GM23338 (cell line): ENCODE measurements around the gene LRFN4. TPM values are rescaled to one million over a fixed set of nuclear protein-coding genes. Genes with fewer than 3 reads are reported as not detected.

Source experiments
- ATAC-seq: fragments of 200-7000 bp; cut with Tn5 transposase; 3 replicates; pipeline ENCODE4 v1.9.1; 2020
- DNase-seq: peaks from one replicate; pipeline ENCODE4 v3.0.0-alpha.2; 2015; ENCODE audit warnings: low spot score
- H2AFZ ChIP-seq: fragments of 200-600 bp; sonication (generic); 2 replicates; pipeline ENCODE4 v1.8.0; 2016; ENCODE audit warnings: antibody characterized with exemption, mild to moderate bottlenecking, moderate library complexity
- H3F3A ChIP-seq: fragments of 200-600 bp; sonication (generic); replicated peaks from 2 replicates; pipeline ENCODE4 v1.8.0; 2017; ENCODE audit warnings: antibody characterized with exemption, mixed run types, low read depth
- H3K27ac ChIP-seq: fragments of 200-600 bp; sonication (generic); 2 replicates; pipeline ENCODE4 v1.6.1; 2016; ENCODE audit warnings: low read depth
- H3K27me3 ChIP-seq: fragments of 200-600 bp; sonication (generic); 2 replicates; pipeline ENCODE4 v1.8.0; 2016; ENCODE audit warnings: mild to moderate bottlenecking, mixed run types, moderate library complexity; ENCODE audit not compliant: insufficient read depth
- H3K36me3 ChIP-seq: fragments of 200-600 bp; sonication (generic); 2 replicates; pipeline ENCODE4 v1.8.0; 2016; ENCODE audit warnings: mild to moderate bottlenecking; ENCODE audit not compliant: insufficient read depth
- H3K4me1 ChIP-seq: fragments of 200-600 bp; sonication (generic); 2 replicates; pipeline ENCODE4 v1.8.0; 2016; ENCODE audit warnings: mild to moderate bottlenecking, moderate library complexity; ENCODE audit not compliant: insufficient read depth
- H3K4me2 ChIP-seq: fragments of 200-600 bp; sonication (generic); 2 replicates; pipeline ENCODE4 v1.7.1; 2017; ENCODE audit warnings: mixed run types
- H3K4me3 ChIP-seq: fragments of 200-600 bp; sonication (generic); 2 replicates; pipeline ENCODE4 v1.6.1; 2016; ENCODE audit warnings: mixed run types
- H3K79me2 ChIP-seq: fragments of 200-600 bp; sonication (generic); replicated peaks from 2 replicates; pipeline ENCODE4 v1.8.0; 2017; ENCODE audit warnings: mild to moderate bottlenecking; ENCODE audit not compliant: insufficient read depth
- H3K9me2 ChIP-seq: fragments of 200-600 bp; sonication (generic); 2 replicates; pipeline ENCODE4 v1.8.0; 2017; ENCODE audit not compliant: insufficient read depth
- H4K20me1 ChIP-seq: fragments of 200-600 bp; sonication (generic); replicated peaks from 2 replicates; pipeline ENCODE4 v1.8.0; 2017; ENCODE audit warnings: mild to moderate bottlenecking; ENCODE audit not compliant: insufficient read depth
- H3K27ac Mint-ChIP-seq: 2 replicates; pipeline ENCODE4 v1.8.0; 2020; ENCODE audit warnings: inconsistent platforms, mild to moderate bottlenecking, moderate library complexity, mixed read lengths
- H3K27me3 Mint-ChIP-seq: 3 replicates; pipeline ENCODE4 v1.8.0; 2022; ENCODE audit warnings: low read depth, mild to moderate bottlenecking, moderate library complexity, mixed read lengths, inconsistent platforms; ENCODE audit not compliant: insufficient read depth, poor library complexity
- H3K36me3 Mint-ChIP-seq: 3 replicates; pipeline ENCODE4 v1.8.0; 2021; ENCODE audit warnings: low read depth, mild to moderate bottlenecking, inconsistent platforms, moderate library complexity, mixed read lengths
- H3K4me1 Mint-ChIP-seq: 3 replicates; pipeline ENCODE4 v1.8.0; 2020; ENCODE audit warnings: mild to moderate bottlenecking, inconsistent platforms, mixed read lengths
- H3K4me3 Mint-ChIP-seq: 3 replicates; pipeline ENCODE4 v1.8.0; 2021; ENCODE audit warnings: moderate library complexity, mild to moderate bottlenecking, inconsistent platforms, mixed read lengths
- H3K9me3 Mint-ChIP-seq: 3 replicates; pipeline ENCODE4 v1.8.0; 2020; ENCODE audit warnings: moderate library complexity, mild to moderate bottlenecking, inconsistent platforms, mixed read lengths
- CREB1 ChIP-seq: fragments of 250-450 bp; sonication (Bioruptor Pico); IDR thresholded peaks from 2 replicates; pipeline ENCODE4 v1.5.0; 2020; ENCODE audit warnings: low read depth, mild to moderate bottlenecking, moderate library complexity
- EZH2 ChIP-seq: fragments of 200-600 bp; sonication (generic); IDR thresholded peaks from one replicate; pipeline ENCODE4 v1.8.0; 2017; ENCODE audit warnings: antibody characterized with exemption, mild to moderate bottlenecking, low read depth; ENCODE audit not compliant: unreplicated experiment
- JUNB ChIP-seq: IDR thresholded peaks from one replicate; pipeline ENCODE4 v1.6.1; 2016; ENCODE audit warnings: antibody characterized with exemption; ENCODE audit not compliant: unreplicated experiment
- NANOG ChIP-seq: IDR thresholded peaks from 2 replicates; pipeline ENCODE4 v1.6.1; 2016; ENCODE audit warnings: antibody characterized with exemption, borderline replicate concordance
- POLR2AphosphoS5 ChIP-seq: IDR thresholded peaks from 2 replicates; pipeline ENCODE4 v1.6.1; 2016; ENCODE audit warnings: antibody characterized with exemption, low read depth
- ZNF331 ChIP-seq: fragments of 250-450 bp; sonication (Bioruptor Pico); IDR thresholded peaks from 2 replicates; pipeline ENCODE4 v1.5.0; 2020; ENCODE audit warnings: low read depth, mild to moderate bottlenecking, moderate library complexity
- ZNF462 ChIP-seq: fragments of 250-450 bp; sonication (Bioruptor Pico); IDR thresholded peaks from 2 replicates; pipeline ENCODE4 v1.5.0; 2020; ENCODE audit warnings: mild to moderate bottlenecking, moderate library complexity
- polyA plus RNA-seq: library from polyadenylated mRNA; unstranded; fragments of >200 nt; fragmentation: Nextera tagmentation; extraction: Ambion mirVana; gene quantifications from 2 replicates; pipeline ENCODE4 v1.2.1, GENCODE V29; 2016
- total RNA-seq: library from RNA; depleted of rRNA; stranded (reverse); fragments of >200 nt; shearing (Covaris generic); gene quantifications from 2 replicates; pipeline ENCODE4 v1.2.3, GENCODE V29; 2014

The LRFN4 gene
- total and polyA plus RNA-seq, 2 experiments from 2014 or later, result 9.8 to 63.5 TPM

DNA sequence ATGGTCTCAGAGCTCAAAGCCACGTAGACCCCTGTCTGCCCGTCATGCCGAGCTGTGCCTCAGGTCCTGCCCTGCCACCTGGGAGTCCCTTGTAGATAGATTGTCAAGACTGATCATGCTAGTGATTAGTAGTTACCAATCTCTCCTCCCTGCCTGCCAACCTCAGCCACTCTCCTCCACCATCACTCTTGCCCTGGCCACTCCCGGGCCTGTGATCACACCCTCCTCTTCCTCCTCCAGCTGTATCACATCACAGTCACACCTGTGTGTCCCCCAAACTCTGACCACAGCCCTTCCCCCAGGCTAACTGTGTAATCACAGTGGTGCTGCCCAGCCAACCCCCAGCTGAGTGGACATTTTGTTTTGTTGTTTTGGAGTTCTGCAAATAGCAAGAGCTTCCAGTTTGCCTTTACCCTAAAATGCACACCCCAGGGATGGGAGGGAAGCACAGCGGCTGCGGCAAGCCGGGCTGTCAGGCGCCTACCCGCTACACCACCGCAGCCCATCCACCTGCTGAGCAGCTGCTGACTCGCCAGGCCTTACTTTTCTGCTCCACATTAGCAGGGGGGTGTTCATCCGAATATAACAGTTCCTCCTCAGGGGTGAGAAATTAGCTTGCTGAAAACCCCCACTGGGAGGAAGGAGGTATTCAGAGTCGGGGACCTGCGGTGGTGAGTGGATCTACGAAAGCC, 45.8 kb downstream of the LRFN4 start (continued):
- TF ChIP-seq ZNF462 (no peak), CREB1 (CRISPR knock-in tag) (no peak)

GRCh38 chr11:66904055-66904454, 47.2 kb downstream of the LRFN4 start:
- no peak for TF ChIP-seq EZH2
- no peak for TF ChIP-seq ZNF331 (CRISPR knock-in tag)
- TF ChIP-seq NANOG, result no peak
- TF ChIP-seq POLR2AphosphoS5, result no peak
- TF ChIP-seq JUNB, result no peak
- no peaks in the 10 kb centered on the region for H3K36me3 ChIP-seq
- H3K27me3 ChIP-seq, result no peaks in the 10 kb centered on the region
- no peaks in the 10 kb centered on the region for H4K20me1 ChIP-seq
- peaks cover 14% of the 10 kb centered on the region; the same call in 1 of the 2 replicates for H3K4me1 ChIP-seq
- H3K9me3 Mint-ChIP-seq, result no peaks in the 10 kb centered on the region
- no peak overlapping the region for H3K27ac ChIP-seq
- no peaks in the 10 kb centered on the region for H3K79me2 ChIP-seq
- DNase-seq (no peak), ATAC-seq (no peak)
- peaks cover 8% of the 10 kb centered on the region for H3K27me3 Mint-ChIP-seq
- no peak overlapping the region for H3K4me3 ChIP-seq
- H3K27ac Mint-ChIP-seq, result no peak overlapping the region
- H3K4me2 ChIP-seq, result no peak overlapping the region
- no peaks in the 10 kb centered on the region for H3K9me2 ChIP-seq
- no peaks in the 10 kb centered on the region for H3K36me3 Mint-ChIP-seq
- no peaks in the 10 kb centered on the region for H3F3A ChIP-seq
- no peak overlapping the region for H3K4me3 Mint-ChIP-seq
- H2AFZ ChIP-seq, result no peak overlapping the region
- H3K4me1 Mint-ChIP-seq, result peaks cover 30% of the 10 kb centered on the region
